ACHN (cell line): Measurements from ENCODE around the gene STPG1.
"Not testable (repeated sequence)": the region's sequence is repeated elsewhere in the genome, so short reads cannot be mapped to it uniquely, and the experiment has no call there.

Source experiments
- DNase-seq: peaks from one replicate; pipeline ENCODE4 v3.0.0-alpha.2; 2015
- in situ Hi-C: cut with HindIII; loops from 2 replicates; pipeline ENCODE4 v1.10.0; 2017; ENCODE audit warnings: low sequenced_read_pairs, low pct_ligation_motif_present, low pct_unique_long_range_greater_than_20kb

STPG1 gene, protein sequence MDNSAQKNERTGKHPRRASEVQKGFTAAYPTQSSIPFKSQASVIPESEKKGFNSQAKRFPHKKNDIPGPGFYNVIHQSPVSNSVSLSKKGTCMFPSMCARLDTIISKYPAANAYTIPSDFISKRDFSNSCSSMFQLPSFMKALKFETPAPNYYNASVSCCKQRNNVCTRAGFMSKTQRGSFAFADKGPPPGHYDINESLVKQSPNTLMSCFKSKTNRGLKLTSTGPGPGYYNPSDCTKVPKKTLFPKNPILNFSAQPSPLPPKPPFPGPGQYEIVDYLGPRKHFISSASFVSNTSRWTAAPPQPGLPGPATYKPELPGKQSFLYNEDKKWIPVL

DNA sequence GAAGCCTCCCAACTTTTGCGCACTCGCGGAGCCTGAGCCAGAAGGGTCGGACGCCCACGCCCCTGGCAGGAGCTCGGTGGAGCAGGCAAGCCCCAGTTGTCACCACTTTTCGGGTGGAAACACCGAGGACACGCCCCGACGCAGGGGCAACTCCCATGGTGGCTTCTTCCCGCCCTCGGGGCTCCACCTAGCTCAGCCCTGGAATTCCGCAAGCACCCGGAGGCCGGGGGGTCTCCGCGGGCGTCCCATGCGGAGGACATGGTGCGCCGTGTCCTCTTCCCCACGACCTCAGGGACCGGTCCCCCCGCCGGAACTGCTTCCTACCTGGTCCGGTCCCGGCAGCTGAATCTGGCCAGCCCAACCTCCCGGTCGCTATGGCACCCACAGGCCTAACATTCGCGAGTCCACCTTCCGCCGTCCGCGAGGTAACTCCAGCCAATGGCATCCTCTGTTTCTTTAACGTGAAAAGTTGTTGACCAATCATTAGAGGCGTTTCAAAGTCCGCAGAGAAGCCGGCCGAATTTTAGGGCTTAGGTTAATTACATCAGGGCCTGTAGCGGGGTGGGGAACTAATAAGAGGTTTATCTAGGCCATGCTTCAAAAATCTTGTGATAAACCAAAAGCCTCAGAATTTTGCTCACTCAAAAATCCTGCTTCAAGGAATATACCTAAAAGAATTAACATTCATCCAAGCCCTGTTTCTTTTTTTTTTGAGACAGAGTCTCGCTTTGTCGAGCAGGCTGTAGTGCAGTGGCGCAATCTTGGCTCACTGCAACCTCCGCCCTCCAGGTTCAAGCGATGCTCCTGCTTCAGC, at the start of gene STPG1:
STPG1 (minus strand) TSS at position 433 of the 814 bp plus-strand sequence. CDS start 12,394 bp downstream, outside the sequence.
- in situ Hi-C loops: no loop called here
- DNase-seq: peak; percentile 84

DNA sequence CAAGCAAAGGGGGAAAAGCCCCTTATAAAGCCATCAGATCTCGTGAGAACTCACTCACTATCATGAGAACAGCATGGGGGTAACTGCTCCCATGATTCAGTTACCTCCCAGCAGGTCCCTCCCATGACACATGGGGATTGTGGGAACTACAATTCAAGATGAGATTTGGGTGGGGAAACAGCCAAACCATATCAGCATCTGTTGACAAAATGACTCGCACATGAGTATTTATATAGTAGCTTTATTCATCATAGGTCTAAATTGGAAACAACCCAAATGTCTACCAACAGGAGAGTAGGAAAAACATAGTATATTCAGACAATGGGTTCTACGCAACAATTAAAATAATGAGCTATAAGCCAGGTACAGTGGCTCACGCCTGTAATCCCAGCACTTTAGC, 48.5 kb upstream of the STPG1 start:
- DNase-seq, in situ Hi-C loops: not testable (repeated sequence)

DNA sequence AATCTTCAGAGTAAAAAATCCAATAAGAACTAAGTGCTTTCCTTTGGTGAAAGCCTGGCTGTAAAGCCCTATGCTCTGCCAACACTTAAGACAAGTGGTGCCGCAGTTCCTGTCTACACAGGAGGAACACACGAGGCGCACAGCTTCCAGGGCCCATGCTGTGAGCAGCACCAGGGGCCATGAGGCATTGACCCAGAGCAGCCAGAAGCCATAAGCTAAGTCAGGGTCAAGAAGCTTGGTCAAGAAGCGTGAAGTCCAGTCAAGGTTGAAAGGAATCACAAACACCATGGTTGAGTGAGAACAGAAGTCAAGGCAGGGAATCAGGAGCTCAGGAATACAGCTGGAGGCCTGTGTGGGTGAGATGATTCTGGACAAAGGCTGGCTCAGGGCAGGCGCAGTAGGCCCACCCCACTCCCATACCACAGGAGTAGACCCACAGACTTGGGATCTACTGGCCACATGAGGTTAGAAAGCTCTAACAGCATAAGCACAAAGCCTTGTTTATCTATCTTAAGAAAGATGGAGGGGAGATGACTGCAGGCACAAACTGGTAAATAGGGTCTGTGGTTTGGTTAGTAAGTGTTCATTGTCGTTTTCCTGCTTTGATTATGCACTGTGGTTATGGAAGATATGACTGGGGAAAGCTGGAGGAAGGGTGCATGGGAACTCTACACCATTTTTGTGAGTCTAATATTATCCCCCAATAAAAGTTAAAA, 46.1 kb upstream of the STPG1 start:
- in situ Hi-C loops: no loop called here
- DNase-seq: peak; percentile 91

DNA sequence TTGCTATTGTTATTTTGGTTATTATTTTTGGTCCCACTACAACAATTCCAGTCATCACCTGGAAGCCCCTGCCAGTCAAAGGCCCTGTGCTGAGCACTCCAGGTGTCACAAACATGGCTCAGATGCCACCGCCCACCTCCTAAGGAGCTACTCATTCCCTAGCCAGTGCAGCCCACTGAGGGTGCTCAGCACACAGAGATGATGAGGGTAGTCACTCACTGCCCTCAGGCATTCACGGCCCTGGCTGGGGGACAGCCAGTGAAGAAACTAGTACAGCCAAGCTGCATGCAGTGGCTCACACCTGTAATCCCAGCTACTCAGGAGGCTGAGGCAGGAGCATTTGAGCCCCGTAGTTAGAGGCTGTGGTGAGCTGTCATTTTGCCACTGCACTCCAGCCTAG, 44.3 kb upstream of the STPG1 start:
- in situ Hi-C loops: no loop called here
- no peak for DNase-seq

DNA sequence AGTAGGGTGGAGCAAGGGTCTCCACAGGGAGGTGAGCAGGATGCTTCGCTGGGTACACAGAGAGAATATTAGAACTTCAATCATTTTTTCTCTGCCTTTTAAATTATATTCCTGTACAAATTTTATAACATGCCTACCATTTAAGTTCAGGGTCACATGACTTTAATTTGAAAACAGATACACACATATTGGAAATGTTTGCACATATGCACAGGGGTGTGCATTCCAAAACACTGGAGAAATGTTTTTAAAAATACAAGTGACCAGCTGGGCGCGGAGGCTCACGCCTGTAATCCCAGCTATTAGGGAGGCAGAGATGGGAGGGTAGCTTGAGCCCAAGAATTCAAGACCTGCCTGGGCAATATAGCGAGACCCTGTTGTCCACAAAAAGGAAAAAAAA, 41.7 kb upstream of the STPG1 start:
- in situ Hi-C loops: no loop called here
- no peak for DNase-seq

DNA sequence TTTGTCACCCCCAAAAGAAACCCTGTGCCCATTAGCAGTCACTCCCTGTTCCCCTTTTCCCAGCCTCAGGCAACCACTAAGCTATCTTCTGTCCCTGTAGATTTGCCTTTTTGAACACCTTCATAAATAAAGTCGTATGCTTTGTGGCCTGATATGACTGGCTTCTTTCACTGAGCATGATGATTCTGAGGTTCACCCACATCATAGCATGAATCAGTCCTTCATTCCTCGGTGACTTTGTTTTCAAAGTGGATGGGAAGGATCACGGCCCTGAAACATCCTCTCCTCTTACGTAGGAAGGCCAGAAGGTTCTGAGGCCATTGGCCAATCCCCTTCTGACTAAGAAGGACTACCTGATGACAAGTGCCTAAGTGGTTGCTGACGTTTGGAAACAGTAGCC, 41.1 kb upstream of the STPG1 start:
- no peak for DNase-seq
- in situ Hi-C loops: no loop called here

DNA sequence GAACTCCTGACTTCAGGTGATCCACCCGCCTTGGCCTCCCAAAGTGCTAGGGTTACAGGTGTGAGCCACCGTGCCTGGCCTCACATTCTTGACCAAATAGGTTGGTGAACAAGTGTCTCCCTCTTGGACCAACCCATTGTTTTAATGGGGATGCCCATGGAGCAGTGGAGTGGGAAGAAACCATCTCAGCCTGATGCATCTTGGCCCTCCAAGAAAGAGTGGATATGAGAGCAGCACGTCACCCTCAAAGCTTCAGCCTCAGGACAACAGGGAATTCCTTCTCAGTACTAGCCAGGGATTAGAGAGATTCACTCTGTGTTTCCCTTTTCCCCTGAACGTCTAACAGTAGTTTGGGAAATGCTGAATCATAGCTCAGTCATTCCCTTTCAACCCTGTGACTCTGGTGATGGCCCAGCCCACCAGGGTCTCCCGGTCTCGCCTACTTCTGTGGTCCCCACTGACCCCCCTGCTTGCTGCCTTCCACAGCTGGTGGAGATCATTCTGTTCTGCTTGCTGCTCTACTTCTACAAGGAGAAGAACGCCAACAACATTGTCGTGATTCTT, 39.4 kb upstream of the STPG1 start:
- DNase-seq: no peak
- in situ Hi-C loops: no loop called here

DNA sequence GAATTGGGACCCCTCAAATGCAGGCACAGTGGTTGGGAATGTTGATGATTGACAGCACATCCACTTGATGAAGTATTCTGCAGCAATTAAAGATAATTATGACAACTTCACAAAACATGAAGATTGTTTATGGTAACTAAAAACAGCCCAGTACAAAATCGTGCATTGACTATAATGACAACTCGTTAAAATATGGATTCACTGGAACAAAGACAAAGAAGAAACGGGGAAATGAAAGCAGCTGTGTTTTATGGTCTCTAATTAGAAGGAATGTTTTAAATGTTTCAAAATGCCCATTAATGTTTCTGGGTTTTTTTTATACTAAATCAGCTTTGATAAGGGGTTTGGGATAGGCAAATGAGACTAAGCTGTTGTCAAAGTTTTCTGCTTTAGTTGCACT, 38.2 kb upstream of the STPG1 start:
- DNase-seq: no peak
- in situ Hi-C loops: no loop called here

DNA sequence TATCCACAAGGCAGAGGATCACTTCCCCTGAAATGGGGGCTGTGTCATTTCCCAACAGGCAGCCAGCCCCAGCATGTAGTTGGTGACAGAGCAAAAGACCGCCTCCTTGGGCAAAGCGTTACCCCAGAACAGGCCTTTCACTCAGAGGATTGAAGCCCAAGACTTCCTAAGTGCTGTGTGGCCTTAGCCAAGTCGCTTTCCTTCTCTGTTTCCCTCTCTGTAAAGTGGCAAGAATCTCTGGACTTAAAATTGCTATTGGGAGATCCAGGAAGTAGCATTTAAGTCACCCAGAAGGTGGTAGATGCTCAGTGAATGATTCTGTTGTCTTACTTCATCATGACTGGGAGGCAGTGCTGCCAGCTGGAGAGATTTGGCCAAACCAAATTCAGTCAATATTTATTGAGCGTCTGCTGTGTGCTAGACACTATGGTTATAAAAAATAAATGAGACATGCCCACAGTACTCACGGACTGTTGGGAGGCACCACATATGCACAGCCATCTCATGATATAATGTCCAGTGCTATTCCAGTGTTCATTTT, 37.3 kb upstream of the STPG1 start:
- in situ Hi-C loops: no loop called here
- DNase-seq: no peak

DNA sequence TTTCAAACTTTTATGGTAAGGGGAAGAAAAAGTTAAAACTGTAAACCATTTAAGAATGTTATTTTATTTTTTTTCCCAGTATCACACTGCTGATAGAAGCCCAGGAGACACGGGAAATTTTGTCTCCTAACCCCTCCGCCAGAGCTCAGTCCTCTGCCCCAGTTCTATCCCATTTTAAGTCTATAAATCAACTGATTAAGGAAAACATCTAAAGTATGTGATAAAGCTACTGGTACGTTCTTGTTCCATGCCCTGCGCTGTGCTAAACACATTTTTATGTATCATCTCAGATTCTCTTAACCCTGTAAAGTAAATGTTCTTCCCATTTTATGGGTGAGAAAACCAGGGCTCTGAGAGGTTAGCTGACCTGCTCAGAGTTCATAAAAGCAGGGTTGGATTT, 36.7 kb upstream of the STPG1 start:
- in situ Hi-C loops: no loop called here
- no peak for DNase-seq

DNA sequence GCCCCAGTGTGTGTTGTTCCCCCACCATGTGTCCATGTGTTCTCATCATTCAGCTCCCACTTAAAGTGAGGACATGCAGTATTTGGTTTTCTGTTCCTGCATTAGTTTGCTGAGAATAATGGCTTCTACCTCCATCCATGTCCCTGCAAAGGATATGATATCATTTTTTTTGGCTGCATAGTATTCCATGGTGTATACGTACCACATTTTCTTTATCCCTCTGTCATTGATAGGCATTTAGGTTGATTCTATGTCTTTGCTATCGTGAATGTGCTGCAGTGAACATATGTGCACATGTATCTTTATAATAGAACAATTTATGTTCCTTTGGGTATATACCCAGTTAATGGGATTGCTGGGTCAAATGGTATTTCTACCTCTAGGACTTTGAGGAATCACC, 32.9 kb upstream of the STPG1 start:
- in situ Hi-C loops, DNase-seq: not testable (repeated sequence)

DNA sequence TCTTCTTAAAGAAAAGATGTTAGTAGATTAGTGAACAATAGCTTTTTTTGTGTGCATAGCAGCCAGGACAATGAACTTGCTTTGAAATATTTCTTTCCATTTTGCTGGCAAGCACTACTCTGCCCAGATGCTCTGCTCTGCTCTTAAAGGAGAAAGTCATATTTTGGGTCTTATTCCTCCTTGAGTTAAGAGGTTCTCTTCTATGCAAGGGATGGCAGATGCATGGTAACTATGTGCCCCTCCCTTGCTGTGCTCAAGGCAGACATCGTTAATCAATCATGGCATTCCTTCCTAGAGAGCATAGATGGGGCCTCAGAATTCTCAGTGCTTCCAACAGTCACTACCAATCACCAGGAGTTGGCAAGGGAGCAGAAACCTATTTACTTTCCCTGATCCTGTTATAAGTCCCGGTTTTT, 29.7 kb upstream of the STPG1 start:
- in situ Hi-C loops: no loop called here

DNA sequence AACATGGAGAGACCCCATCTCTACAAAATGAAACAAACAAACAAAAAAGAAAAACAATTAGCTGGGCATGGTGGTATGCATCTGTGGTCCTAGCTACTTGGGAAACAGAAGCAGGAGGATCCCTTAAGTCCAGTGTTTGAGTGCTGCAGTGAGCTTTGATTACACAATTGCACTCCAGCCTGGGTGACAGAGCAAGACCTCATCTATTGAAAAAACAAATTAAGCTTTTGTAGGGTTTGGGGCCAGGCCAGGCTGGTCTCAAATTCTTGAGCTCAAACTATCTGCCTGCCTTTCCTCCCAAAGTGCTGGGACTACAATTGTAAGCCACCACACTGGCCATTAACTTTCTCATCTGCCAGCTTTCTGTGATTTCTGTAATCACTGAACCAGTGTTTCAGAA, 29.2 kb upstream of the STPG1 start:
- in situ Hi-C loops: no loop called here
- no peak for DNase-seq

More for the DNA sequence above, 29.7 kb upstream of the STPG1 start:
- no peak for DNase-seq

DNA sequence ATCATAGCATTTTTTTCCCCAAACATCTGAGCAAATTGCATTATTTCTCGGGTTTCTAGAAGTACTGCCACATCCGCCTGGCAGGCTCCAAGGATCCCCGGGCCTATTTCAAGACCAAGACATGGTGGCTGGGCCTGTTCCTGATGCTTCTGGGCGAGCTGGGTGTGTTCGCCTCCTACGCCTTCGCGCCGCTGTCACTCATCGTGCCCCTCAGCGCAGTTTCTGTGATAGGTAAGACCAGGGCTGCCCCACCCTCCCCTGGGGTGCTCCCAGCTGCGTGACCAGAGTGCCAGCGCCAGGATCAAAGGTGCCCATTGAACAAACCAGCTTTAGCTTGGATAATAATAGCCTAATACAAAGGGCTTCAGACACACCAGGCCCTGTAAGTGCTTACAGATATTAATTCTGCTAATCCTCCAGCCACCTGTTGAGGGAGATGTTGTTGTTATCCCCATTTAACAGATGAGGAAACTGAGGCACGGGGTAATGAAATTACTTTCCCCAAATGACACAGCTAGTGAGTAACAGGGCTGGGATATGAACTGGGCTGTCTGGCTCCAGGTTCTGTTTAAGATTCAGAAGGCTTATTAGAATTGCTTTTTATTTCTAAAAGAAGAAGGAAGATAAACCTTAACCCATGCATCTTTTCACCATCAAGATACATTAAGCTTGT, 28.6 kb upstream of the STPG1 start:
- DNase-seq: no peak
- in situ Hi-C loops: no loop called here

DNA sequence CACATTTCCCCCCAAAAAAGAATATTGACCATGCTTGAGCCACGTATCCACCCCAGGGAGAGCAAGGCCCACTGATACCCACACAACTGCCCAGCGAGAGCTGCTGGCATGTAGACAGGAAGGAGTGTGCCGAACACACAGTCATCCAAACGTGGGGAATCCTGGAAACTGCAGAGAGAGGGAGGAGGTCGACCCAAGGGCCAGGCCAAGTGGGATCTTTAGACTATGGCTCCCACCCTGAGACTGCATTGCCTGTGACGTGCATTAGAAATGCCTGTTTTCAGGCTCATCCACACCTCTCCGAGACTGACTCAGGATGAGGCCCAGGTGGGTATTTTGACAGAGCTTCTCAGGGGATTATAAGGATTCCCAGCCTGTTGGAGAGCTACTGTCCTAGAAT, 27.9 kb upstream of the STPG1 start:
- in situ Hi-C loops: no loop called here
- DNase-seq: no peak

DNA sequence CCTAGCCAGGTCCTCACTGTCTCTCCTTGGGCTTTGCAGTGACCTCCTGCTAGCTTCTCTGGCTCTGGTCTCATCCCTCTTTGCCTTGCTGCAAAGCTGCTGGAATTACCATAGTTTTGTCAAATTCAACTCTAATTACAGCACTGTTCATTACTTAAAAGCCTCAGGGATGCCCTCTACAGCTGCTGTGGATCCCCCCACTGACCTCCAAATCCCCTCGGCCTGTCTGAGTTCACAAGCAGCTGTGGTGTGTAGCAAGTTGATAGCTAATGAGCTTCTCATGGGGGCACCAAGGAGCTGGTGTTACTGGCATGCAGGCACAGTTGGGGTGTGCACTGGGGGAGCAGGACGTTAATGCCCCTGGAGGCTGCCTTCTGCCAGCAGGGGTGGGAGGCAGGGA, 26.9 kb upstream of the STPG1 start:
- in situ Hi-C loops: no loop called here
- DNase-seq: no peak

DNA sequence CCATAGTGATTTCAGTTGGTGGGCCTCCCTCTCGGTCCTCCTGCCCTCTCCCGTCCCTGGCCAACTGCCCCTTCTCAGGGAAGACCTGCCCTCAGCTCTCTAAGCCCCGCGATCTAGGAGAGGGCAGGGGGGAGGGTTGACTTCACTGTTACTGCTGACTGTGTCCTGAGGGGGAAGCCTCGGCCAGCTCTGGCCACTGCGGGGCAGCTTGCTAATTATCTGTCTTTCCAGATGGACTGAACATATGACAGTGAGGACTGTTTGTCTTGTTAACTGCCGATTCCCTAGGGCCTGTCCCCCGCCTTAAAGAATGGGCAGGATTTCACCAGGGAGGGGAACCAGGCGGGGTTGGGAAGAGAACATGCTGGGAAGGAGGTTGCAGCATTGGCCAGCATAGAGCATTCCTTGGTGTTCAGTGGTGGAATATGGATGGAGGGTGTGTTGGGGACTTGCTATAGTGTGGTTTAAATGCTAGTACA, 24.9 kb upstream of the STPG1 start:
- DNase-seq: no peak
- in situ Hi-C loops: no loop called here
